HL-60 (cell line): ENCODE measurements around the gene EVPL.

Experiments used
- CTCF ChIP-seq: IDR thresholded peaks from one replicate; pipeline ENCODE4 v1.5.1; 2011; ENCODE audit warnings: low read length, control low read depth, inconsistent platforms; ENCODE audit not compliant: insufficient read depth
- POLR2AphosphoS5 ChIP-seq: IDR thresholded peaks from 2 replicates; pipeline ENCODE4 v1.6.1; 2012; ENCODE audit warnings: low read depth
- SPI1 ChIP-seq: IDR thresholded peaks from 2 replicates; pipeline ENCODE4 v1.6.1; 2012; ENCODE audit warnings: low read depth, mild to moderate bottlenecking, borderline replicate concordance

GRCh38 chr17:75959051-75959838, 67.9 kb downstream of the EVPL start:
- TF ChIP-seq POLR2AphosphoS5 (no peak), CTCF (no peak), SPI1 (no peak)
